Measurements from ENCODE around the gene SLC49A4. TPM values are rescaled to one million over a fixed set of nuclear protein-coding genes. Genes with fewer than 3 reads are reported as not detected.

Gene SLC49A4, protein sequence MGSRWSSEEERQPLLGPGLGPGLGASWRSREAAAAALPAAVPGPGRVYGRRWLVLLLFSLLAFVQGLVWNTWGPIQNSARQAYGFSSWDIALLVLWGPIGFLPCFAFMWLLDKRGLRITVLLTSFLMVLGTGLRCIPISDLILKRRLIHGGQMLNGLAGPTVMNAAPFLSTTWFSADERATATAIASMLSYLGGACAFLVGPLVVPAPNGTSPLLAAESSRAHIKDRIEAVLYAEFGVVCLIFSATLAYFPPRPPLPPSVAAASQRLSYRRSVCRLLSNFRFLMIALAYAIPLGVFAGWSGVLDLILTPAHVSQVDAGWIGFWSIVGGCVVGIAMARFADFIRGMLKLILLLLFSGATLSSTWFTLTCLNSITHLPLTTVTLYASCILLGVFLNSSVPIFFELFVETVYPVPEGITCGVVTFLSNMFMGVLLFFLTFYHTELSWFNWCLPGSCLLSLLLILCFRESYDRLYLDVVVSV
- 13.3 and 14.0 TPM in 2 replicates for total RNA-seq

DNA sequence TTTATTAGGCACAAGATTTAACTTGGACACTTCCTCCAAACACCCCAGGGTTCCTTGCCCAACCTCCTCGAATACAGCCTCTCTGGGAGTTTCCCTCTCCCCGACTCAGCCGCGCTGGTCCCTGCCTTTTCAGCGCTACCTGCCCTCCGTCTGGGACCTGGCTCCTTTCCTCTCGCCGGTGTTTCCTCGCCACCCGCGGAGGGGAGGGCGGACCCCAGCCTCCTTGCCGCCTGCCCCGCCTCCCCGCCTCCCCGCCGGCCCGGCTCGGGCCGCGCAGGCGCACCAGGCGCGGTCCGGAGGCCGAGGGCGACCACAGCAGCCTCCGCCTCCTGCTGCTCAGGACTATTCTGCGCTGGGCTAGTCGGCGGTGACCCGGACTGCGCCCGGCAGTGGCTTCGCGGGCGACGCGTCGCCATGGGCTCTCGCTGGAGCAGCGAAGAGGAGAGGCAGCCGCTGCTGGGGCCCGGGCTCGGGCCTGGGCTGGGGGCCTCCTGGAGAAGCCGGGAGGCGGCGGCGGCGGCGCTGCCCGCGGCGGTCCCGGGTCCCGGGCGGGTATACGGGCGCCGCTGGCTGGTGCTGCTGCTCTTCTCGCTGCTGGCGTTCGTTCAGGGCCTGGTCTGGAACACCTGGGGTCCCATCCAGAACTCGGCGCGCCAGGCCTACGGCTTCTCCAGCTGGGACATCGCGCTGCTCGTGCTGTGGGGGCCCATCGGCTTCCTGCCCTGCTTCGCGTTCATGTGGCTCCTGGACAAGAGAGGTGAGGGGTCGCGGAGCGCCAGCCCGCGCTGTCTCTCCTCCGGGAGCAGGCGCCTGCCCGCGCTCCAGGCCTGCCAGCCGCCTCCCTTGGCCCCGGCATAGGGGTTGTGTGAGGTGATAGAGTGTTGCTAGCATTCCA is at the start of gene SLC49A4:
SLC49A4 (plus strand) TSS at position 291 of the 895 bp plus-strand sequence; CDS start at position 415, 124 bp downstream.

DNA sequence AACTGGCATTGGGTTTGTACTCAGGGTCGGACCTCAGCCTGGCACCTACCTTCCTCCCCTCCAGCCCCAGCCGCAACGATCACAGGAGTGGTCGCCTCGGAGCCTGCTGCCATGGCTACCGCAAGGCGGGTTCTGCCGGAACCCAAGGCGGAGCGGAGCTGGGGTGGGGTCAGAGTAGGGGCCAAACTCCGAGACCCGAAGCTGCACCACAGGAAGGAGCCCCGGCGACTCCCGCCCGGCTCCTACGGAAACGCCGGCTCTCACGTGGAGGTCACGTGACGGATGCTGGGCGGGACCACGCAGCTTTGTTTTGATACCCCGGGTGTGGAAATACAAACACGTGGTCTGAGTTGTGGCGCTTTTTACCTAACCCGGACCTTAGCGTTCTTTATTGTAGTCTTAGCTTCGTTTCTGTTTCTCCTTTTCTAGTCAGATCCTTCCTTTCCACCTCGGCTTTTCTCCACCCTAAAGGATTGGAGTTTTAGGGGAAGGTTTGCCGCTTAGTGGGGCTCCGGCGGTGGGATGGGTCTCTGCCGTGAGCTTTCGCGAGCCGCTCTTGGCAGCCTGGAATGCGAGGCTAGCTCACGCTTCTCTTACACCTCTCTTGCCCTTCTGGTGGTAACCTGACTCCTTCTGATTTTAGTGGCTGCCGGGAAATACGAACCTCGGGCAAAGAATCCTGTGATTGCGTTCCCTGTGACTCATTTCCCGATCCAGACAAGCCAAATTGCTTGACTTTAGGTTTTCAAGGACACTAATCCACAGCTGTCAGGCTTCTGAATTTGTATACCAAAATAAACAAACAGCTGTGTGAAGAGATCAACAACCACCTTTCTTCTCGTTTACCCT is 1.1 kb upstream of the SLC49A4 start, which contains the start of gene HSPBAP1:
HSPBAP1 (minus strand) TSS at position 264 of the 849 bp plus-strand sequence; CDS start at position 113, 151 bp downstream.

Other genes with a start within 250 kb of the SLC49A4 start
- 7.4 and 7.5 TPM in 2 replicates for gene PARP9, start 230.8 kb upstream of the SLC49A4 start, total RNA-seq
- 5.2 and 7.5 TPM in 2 replicates for gene DTX3L, start 230.7 kb upstream of the SLC49A4 start, total RNA-seq
- gene PARP15, start 217.4 kb upstream of the SLC49A4 start, total RNA-seq, result 0.07 and 0.19 TPM in 2 replicates
- 6.7 and 8.7 TPM in 2 replicates for gene PARP14, start 114.2 kb upstream of the SLC49A4 start, total RNA-seq
- gene HSPBAP1, start 1.2 kb upstream of the SLC49A4 start, total RNA-seq, result 1.9 and 3.1 TPM in 2 replicates
- gene SEMA5B, start 232.7 kb downstream of the SLC49A4 start, total RNA-seq, result 0.14 and 0.37 TPM in 2 replicates

All from airway epithelial cell (primary cell).